Fibroblast of the aortic adventitia (primary cell): Measurements from ENCODE around the gene SDHB. TPM values are rescaled to one million over a fixed set of nuclear protein-coding genes. Genes with fewer than 3 reads are reported as not detected.

Experiments used
- DNase-seq: peaks from one replicate; pipeline ENCODE4 v3.0.0-alpha.2; 2010; ENCODE audit warnings: low read depth
- H3K4me3 ChIP-seq: 2 replicates; pipeline ENCODE4 v1.5.1; 2011; ENCODE audit warnings: low read depth, mild to moderate bottlenecking, control low read depth, low read length, moderate library complexity
- total RNA-seq: library from RNA; depleted of rRNA; stranded (reverse); fragments of >200 nt; gene quantifications from 2 replicates; pipeline ENCODE4 v1.2.3, GENCODE V29; 2012; ENCODE audit warnings: low replicate concordance
- TF ChIP-seq, protein P1 (sequence below): IDR thresholded peaks from 2 replicates; pipeline ENCODE4 v1.5.1; 2011; ENCODE audit warnings: mild to moderate bottlenecking, low read length, control low read depth, inconsistent platforms; ENCODE audit not compliant: insufficient read depth

The SDHB gene
- total RNA-seq, 1 donor = 106 TPM

DNA sequence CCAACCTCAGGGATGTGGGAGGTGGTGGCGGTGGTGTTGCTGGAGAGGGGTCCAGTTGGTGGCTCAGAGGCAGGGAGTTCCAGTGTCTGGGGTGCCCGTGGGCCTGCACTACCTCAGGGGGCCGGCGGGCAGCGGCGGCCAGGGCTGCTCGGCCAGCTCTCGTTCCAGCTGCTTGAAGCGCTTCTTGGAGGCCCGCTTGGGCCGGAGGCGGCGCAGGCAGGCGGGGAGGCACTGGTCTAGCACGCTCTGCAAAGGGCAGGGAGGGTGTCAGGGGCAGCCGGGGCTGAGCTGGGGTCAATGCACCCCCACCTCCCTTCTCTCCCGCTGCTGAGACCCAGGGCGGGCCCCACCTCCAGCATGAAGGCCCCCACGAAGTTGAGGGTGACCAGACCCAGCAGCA, 67.7 kb downstream of the SDHB start:
- no peak overlapping the region for H3K4me3 ChIP-seq
- DNase-seq = no peak
- TF ChIP-seq, protein P1, sequence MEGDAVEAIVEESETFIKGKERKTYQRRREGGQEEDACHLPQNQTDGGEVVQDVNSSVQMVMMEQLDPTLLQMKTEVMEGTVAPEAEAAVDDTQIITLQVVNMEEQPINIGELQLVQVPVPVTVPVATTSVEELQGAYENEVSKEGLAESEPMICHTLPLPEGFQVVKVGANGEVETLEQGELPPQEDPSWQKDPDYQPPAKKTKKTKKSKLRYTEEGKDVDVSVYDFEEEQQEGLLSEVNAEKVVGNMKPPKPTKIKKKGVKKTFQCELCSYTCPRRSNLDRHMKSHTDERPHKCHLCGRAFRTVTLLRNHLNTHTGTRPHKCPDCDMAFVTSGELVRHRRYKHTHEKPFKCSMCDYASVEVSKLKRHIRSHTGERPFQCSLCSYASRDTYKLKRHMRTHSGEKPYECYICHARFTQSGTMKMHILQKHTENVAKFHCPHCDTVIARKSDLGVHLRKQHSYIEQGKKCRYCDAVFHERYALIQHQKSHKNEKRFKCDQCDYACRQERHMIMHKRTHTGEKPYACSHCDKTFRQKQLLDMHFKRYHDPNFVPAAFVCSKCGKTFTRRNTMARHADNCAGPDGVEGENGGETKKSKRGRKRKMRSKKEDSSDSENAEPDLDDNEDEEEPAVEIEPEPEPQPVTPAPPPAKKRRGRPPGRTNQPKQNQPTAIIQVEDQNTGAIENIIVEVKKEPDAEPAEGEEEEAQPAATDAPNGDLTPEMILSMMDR = no peak

DNA sequence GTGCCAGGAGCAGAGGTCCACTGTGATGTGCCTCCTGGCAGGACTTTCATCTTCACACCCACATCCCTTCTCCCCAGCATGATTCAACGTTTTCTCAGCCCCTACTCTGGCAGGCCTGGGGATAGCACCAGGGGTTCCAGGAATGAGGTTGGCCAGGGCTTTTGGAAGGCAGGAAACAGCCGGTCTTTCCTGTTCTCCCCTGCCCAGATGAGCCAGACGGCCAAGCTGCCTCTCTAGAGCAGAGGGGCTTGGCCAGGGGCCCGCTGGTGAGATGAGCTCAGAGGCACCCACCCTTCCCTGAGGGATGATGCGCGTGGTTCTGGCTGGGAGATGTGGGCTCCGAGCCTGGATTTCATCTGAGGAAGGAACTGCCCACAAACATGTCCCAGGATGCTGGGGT, 69.1 kb downstream of the SDHB start:
- TF ChIP-seq, protein P1 = peak; percentile 13
- DNase-seq = peak; percentile 97

DNA sequence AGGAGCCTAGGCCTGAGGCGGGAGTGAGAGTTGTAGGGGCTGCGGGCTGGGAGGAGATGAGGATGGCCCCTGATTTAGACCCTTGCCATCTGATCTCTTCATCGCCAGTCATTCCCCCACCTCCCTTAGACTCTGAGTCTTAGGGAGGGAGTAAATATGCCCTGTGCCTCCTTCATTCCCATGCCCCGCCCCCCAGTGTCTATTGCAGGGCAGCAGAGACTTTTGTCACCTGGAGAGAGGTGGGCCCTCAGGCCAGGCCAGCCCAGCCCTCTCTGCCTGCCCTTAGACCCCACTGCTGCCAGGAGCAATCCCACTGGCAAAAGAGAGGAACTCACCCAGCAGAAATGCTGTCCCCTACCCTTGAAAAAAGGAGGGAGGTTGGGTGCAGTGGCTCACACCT, 70.2 kb downstream of the SDHB start:
- DNase-seq = no peak
- TF ChIP-seq, protein P1 = no peak
- no peak overlapping the region for H3K4me3 ChIP-seq

More for the DNA sequence above, 69.1 kb downstream of the SDHB start:
- no peak overlapping the region for H3K4me3 ChIP-seq

DNA sequence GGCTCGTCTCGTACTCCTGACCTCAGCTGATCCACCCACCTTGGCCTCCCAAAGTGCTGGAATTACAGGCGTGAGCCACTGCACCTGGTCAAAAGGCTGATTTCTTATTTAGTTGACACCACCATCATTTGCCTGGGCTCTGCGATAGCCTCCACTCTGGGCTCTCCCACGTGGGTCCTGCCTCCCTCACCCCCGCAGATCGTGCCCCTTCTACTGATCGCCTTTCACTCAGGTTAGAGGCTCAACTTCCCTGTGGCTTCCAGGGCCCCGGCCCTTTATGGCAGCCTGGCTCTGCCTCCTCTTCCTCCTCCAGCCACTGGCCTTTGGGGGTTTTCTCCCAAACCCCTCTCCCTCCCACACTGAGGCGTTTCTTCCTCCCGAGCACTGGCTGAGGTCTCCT, 70.9 kb downstream of the SDHB start:
- no peak for DNase-seq
- H3K4me3 ChIP-seq = no peak overlapping the region
- TF ChIP-seq, protein P1 = no peak

DNA sequence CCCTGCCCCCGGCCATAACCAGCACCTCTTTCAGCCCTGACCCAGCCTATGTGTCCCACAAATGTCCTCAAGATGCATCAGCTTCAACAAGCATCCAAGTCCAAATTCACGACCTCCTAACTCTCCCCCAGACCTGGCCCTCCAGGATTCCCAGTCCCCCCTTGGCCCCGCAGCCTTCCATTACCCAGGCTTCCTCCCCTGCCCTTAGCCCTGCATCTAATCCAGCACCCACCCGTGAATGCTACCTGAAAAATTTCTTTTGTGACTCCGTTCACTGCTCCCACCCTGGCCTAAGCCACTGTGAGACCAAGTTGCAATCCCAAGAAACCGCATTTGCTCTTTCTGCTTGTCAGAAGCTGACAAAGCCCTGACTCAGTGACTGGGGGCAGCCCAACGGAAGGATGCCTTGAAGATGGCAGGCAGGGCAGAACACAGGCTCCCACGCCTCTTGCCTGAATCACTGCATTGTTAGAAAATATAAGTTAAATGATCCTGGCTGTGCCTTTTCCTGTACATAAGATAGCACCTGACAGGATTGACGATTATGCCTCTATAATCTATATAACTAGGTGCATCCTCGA, 72.5 kb downstream of the SDHB start:
- DNase-seq = peak; percentile 83
- TF ChIP-seq, protein P1 = no peak
- peak overlapping the region; percentile 94 for H3K4me3 ChIP-seq

DNA sequence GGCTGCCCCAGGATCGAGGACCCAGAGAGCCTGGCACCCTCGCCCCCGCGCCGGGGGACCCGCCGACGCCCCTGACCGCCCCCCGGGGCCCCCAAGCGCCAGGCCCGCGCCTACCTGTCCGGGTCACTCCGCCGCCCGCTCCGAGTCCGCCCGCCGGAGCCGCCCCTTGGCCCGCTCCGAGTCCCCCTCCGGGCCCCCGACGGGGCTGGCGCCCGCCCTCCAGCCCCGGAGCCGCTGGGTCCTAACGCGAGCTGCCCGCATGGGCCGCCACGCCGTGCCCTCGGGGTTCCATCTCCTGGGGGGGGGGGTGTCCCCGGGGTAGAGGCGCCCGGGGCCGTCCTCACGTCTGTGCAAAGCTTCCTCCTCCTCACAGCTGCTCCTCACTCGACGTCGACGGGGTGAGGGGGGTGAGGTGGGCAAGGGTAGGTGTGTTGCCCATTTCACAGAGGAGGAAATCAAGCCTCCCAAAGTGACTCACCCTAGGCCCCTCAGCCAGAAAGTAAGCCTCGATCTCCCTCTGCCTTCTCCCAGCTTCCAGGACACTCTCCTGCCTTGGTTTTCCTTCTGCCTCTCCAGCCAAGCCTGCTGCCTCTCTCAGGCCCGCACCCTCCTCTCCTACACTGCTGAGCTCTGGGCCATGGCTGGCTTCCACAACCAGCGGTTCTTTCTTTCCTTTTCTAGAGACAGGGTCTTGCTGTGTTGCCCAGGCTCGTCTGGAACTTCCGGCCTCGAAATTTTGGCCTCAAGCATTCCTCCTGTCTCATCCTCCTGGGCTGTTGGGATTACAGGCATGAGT, 73.2 kb downstream of the SDHB start, which contains the start of gene MFAP2:
Gene MFAP2, minus strand, starts transcription at position 148 of the 796 bp plus-strand sequence. CDS start 2,347 bp downstream, outside the sequence.
- TF ChIP-seq, protein P1 = no peak
- peak; percentile 58 for DNase-seq
- peak within 1 kb of the TSS; percentile 94 for H3K4me3 ChIP-seq
